Osteocyte (in vitro differentiated cells): ENCODE measurements around the gene ARHGAP22. TPM values are rescaled to one million over a fixed set of nuclear protein-coding genes. Genes with fewer than 3 reads are reported as not detected.

Source experiments
- DNase-seq: peaks from one replicate; pipeline ENCODE4 v3.0.0; 2021; ENCODE audit warnings: mixed read lengths; ENCODE audit not compliant: unreplicated experiment; ENCODE audit errors: extremely low spot score
- H3K27ac Mint-ChIP-seq: one replicate; pipeline ENCODE4 v1.8.0; 2021; ENCODE audit warnings: mild to moderate bottlenecking, mixed read lengths; ENCODE audit not compliant: unreplicated experiment
- H3K27me3 Mint-ChIP-seq: one replicate; pipeline ENCODE4 v1.8.0; 2021; ENCODE audit warnings: mixed read lengths; ENCODE audit not compliant: unreplicated experiment
- H3K36me3 Mint-ChIP-seq: one replicate; pipeline ENCODE4 v1.8.0; 2021; ENCODE audit warnings: mixed read lengths; ENCODE audit not compliant: unreplicated experiment
- H3K4me1 Mint-ChIP-seq: one replicate; pipeline ENCODE4 v1.8.0; 2021; ENCODE audit warnings: mixed read lengths; ENCODE audit not compliant: unreplicated experiment
- H3K4me3 Mint-ChIP-seq: one replicate; pipeline ENCODE4 v1.8.0; 2021; ENCODE audit warnings: mild to moderate bottlenecking, moderate library complexity, mixed read lengths; ENCODE audit not compliant: unreplicated experiment
- H3K9me3 Mint-ChIP-seq: one replicate; pipeline ENCODE4 v1.8.0; 2021; ENCODE audit warnings: mixed read lengths; ENCODE audit not compliant: unreplicated experiment
- total RNA-seq: library from RNA; stranded (reverse); gene quantifications from 2 replicates; pipeline ENCODE4 v1.2.1, GENCODE V29; 2021
- TF ChIP-seq, protein P1 (sequence below): fragments of 200-600 bp; sonication (generic); IDR thresholded peaks from 2 replicates; pipeline ENCODE4 v1.5.0; 2021; ENCODE audit warnings: antibody characterized with exemption, mild to moderate bottlenecking, moderate library complexity

ARHGAP22 gene
- total RNA-seq, 1 donor from 2014 or later: 0.64 TPM

DNA sequence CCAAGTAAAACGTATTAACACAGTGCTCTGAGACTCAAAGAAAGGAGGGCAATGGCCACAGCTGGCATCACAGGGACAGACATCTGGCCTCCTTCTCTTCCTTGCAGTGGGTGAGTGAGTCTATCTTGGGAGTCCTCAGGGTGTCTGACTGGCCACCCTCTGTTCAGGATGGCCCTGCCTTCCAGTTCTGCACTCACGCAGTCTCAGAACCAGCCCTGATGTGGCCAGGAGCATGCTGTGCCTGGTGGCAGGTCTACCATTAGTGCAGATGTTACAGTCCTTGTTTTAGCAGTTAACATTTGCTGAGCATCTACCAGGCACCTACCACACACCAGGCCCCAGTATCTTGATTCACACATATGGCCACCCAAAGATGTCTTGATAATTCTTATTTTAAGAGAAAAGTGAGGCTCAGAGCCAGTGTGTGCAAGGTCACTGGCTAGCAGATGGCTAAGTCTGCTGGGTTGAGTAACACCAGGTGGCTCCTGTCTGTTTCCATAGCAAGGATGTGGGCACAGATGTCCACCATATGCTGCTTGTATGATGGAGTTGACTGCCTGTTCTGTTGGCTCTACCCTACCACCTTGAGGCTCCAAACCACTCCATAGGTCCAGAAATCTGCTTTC, 23.2 kb upstream of the ARHGAP22 start:
- Mint-ChIP-seq H3K4me1 (peaks cover 33% of the 10 kb centered on the region), H3K27ac (no peak overlapping the region), H3K27me3 (peaks cover 6% of the 10 kb centered on the region), H3K9me3 (peaks cover 6% of the 10 kb centered on the region), H3K36me3 (no peaks in the 10 kb centered on the region), H3K4me3 (no peak overlapping the region)
- DNase-seq: peak; percentile 32
- TF ChIP-seq, protein P1, sequence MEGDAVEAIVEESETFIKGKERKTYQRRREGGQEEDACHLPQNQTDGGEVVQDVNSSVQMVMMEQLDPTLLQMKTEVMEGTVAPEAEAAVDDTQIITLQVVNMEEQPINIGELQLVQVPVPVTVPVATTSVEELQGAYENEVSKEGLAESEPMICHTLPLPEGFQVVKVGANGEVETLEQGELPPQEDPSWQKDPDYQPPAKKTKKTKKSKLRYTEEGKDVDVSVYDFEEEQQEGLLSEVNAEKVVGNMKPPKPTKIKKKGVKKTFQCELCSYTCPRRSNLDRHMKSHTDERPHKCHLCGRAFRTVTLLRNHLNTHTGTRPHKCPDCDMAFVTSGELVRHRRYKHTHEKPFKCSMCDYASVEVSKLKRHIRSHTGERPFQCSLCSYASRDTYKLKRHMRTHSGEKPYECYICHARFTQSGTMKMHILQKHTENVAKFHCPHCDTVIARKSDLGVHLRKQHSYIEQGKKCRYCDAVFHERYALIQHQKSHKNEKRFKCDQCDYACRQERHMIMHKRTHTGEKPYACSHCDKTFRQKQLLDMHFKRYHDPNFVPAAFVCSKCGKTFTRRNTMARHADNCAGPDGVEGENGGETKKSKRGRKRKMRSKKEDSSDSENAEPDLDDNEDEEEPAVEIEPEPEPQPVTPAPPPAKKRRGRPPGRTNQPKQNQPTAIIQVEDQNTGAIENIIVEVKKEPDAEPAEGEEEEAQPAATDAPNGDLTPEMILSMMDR: no peak

DNA sequence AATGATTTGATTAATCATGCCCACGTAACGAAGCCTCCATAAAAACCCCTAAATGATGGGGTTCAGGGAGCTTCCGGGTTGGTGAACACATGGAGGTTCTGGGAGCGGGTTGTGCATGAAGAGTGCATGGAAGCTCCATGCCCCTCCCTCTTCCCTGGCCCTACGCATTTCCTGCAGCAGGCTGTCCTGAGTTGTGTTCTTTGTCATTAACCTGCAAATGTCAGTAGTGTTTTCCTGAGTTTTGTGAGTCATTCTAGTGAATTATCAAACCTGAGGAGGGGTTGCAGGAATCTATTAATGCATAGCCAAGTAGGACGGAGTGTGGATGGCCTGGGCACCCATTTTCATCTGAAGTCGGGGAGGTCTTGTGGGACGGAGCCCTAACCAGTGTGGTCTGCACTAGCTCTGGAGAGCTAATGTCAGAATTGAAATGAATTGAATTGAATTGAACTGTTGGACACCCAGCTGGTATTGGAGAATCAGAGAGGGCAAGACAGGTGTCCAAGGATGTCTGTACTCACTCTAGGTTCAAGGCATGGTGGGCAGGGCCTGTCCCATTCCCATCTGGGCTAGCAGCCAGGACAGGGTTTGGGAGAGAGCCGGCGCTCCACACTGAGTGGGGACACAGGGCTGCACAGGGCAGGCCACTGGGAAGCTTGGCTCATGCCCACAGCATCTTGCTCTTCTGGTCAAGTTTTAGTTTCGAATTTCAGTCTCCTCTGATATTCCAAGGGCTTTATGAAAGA, 22.3 kb upstream of the ARHGAP22 start:
- Mint-ChIP-seq H3K27me3 (peaks cover 6% of the 10 kb centered on the region), H3K36me3 (no peaks in the 10 kb centered on the region), H3K4me1 (peaks cover 27% of the 10 kb centered on the region), H3K9me3 (peaks cover 7% of the 10 kb centered on the region), H3K4me3 (no peak overlapping the region), H3K27ac (no peak overlapping the region)
- DNase-seq: peak; percentile 73
- TF ChIP-seq, protein P1: no peak

DNA sequence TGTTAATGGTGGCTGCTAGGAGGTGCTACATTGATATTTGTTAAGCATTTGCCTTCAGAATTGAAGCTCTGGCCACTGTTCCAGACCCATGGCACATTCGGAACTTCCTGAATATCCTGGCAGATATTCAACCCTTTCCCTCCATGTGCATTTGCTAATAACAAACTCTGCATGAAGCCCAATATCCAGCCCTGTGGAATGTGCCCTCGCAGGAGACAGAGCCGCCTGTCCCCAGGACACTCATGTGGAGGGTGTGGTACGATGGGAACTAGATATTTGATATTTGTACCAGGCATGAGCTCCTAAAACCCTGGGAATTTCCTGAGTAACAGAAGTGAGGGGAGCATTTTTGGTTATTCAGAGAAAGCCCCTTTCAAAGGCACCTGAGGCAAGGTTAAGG, 21.6 kb upstream of the ARHGAP22 start:
- peaks cover 22% of the 10 kb centered on the region for H3K4me1 Mint-ChIP-seq
- H3K9me3 Mint-ChIP-seq: peaks cover 12% of the 10 kb centered on the region
- H3K27me3 Mint-ChIP-seq: peaks cover 3% of the 10 kb centered on the region

DNA sequence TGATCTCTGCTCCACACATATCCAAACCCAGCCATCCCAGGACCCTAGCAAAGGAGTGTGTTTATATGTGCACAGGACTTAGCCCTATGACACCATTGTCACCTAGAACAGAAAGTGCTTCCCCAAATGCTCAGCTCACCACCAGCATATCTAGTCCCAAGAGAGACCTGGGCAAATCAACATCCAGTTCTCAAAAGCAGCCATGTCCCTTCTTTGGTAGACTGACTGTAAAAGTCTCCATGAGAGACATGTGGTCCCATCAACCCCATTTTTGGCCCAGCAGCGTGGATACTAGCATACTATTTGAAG, 20.9 kb upstream of the ARHGAP22 start:
- no peak for DNase-seq
- Mint-ChIP-seq H3K27me3 (peaks cover 2% of the 10 kb centered on the region), H3K9me3 (peaks cover 12% of the 10 kb centered on the region), H3K4me3 (no peak overlapping the region), H3K27ac (no peak overlapping the region), H3K4me1 (peaks cover 22% of the 10 kb centered on the region), H3K36me3 (no peaks in the 10 kb centered on the region)
- TF ChIP-seq, protein P1: no peak

More for the DNA sequence above, 21.6 kb upstream of the ARHGAP22 start:
- no peak overlapping the region for H3K27ac Mint-ChIP-seq
- peak; percentile 67 for DNase-seq
- H3K4me3 Mint-ChIP-seq: no peak overlapping the region
- H3K36me3 Mint-ChIP-seq: no peaks in the 10 kb centered on the region
- TF ChIP-seq, protein P1: no peak

DNA sequence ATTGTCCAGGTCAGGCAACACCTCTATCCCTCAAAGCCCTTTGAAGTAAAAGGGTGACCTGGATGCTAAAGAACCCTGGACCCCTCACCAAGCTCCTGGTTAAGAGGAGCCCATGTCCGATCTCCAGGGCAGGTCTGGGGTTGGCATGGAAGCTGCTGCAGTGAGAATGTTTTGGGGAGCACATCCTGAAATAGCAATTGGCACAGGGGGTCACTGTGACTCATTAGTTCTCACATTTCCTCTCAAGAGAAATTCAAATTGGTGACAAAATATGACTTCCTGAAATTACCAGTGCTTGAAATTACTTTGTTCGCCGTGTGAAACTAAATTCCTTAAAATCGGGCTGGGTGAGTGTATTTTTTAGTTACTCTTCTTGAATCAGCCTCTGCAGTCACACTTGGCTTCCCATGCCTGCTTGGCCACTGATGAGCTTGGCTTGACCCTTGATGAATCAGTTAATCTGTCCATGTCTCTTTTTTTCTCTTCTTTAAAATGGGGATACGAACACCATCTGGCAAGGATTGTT, 18.8 kb upstream of the ARHGAP22 start:
- H3K4me3 Mint-ChIP-seq: no peak overlapping the region
- H3K4me1 Mint-ChIP-seq: peaks cover 24% of the 10 kb centered on the region
- H3K9me3 Mint-ChIP-seq: peaks cover 5% of the 10 kb centered on the region
- no peak for DNase-seq
- no peak overlapping the region for H3K27ac Mint-ChIP-seq
- TF ChIP-seq, protein P1: no peak
- no peaks in the 10 kb centered on the region for H3K27me3 Mint-ChIP-seq
- H3K36me3 Mint-ChIP-seq: no peaks in the 10 kb centered on the region
